OCI-LY3 (cell line): ENCODE measurements around the gene LRP1B.

Source experiments
- H2AFZ ChIP-seq: fragments of 200-600, 300-600 bp; shearing (Covaris generic); 2 replicates; pipeline ENCODE4 v1.6.0; 2014; ENCODE audit warnings: antibody characterized with exemption, low read depth, low read length
- H3K27ac ChIP-seq: fragments of 200-600, 300-600 bp; sonication (generic); 2 replicates; pipeline ENCODE4 v1.5.1; 2014; ENCODE audit warnings: mild to moderate bottlenecking, low read length, moderate library complexity, mixed read lengths
- H3K27me3 ChIP-seq: fragments of 200-600, 300-600 bp; sonication (generic); 2 replicates; pipeline ENCODE4 v1.6.1; 2014; ENCODE audit warnings: low read depth, low read length, mixed read lengths
- H3K36me3 ChIP-seq: fragments of 200-600, 300-600 bp; sonication (generic); replicated peaks from 2 replicates; pipeline ENCODE3; 2014; ENCODE audit warnings: low read depth, low read length, mixed read lengths
- H3K4me1 ChIP-seq: fragments of 300-600, 200-600 bp; sonication (generic); 2 replicates; pipeline ENCODE4 v1.6.1; 2014; ENCODE audit warnings: low read length, mixed read lengths
- H3K4me2 ChIP-seq: fragments of 200-600, 300-600 bp; sonication (generic); 2 replicates; pipeline ENCODE4 v1.6.1; 2014; ENCODE audit warnings: low read length, mixed read lengths
- H3K4me3 ChIP-seq: fragments of 300-600, 200-600 bp; sonication (generic); 2 replicates; pipeline ENCODE4 v1.5.1; 2014; ENCODE audit warnings: antibody characterized with exemption, mild to moderate bottlenecking, low read length, moderate library complexity
- H3K79me2 ChIP-seq: fragments of 300-600, 200-600 bp; shearing (Covaris generic); 2 replicates; pipeline ENCODE4 v1.6.1; 2014; ENCODE audit warnings: mild to moderate bottlenecking, low read length, mixed read lengths
- H3K9ac ChIP-seq: fragments of 300-600, 200-600 bp; shearing (Covaris generic); 2 replicates; pipeline ENCODE4 v1.6.0; 2014; ENCODE audit warnings: mild to moderate bottlenecking, low read length, moderate library complexity
- H3K9me3 ChIP-seq: fragments of 200-600, 300-600 bp; shearing (Covaris generic); 2 replicates; pipeline ENCODE4 v1.6.1; 2014; ENCODE audit warnings: low read length, mixed read lengths; ENCODE audit not compliant: insufficient read depth
- H4K20me1 ChIP-seq: fragments of 200-600, 300-600 bp; sonication (generic); 2 replicates; pipeline ENCODE4 v1.6.1; 2016; ENCODE audit warnings: low read length, mixed read lengths; ENCODE audit not compliant: insufficient read depth
- CTCF ChIP-seq: fragments of 200-600, 300-600 bp; sonication (generic); IDR thresholded peaks from 2 replicates; pipeline ENCODE4 v1.5.1; 2014; ENCODE audit warnings: antibody characterized with exemption, low read length, low read depth
- EZH2phosphoT487 ChIP-seq: fragments of 200-600 bp; shearing (Covaris generic); IDR thresholded peaks from 2 replicates; pipeline ENCODE4 v1.6.1; 2018; ENCODE audit warnings: antibody characterized with exemption, mixed run types, low read depth

The LRP1B gene

GRCh38 chr2:140639628-140640027, 1491.2 kb downstream of the LRP1B start:
- no peak overlapping the region for H3K9ac ChIP-seq
- no peaks in the 10 kb centered on the region for H4K20me1 ChIP-seq
- no peaks in the 10 kb centered on the region for H3K9me3 ChIP-seq
- H3K36me3 ChIP-seq = no peaks in the 10 kb centered on the region
- H3K27me3 ChIP-seq = no peaks in the 10 kb centered on the region
- no peak overlapping the region for H3K4me2 ChIP-seq
- peaks cover 17% of the 10 kb centered on the region for H3K4me1 ChIP-seq
- no peaks in the 10 kb centered on the region for H3K79me2 ChIP-seq
- no peak overlapping the region for H3K27ac ChIP-seq
- TF ChIP-seq CTCF (no peak), EZH2phosphoT487 (no peak)
- no peak overlapping the region for H2AFZ ChIP-seq
- H3K4me3 ChIP-seq = no peak overlapping the region

GRCh38 chr2:140630557-140630956, 1500.3 kb downstream of the LRP1B start:
- H3K9ac ChIP-seq = no peak overlapping the region
- H2AFZ ChIP-seq = no peak overlapping the region
- H3K4me1 ChIP-seq = no peaks in the 10 kb centered on the region
- TF ChIP-seq CTCF (no peak), EZH2phosphoT487 (no peak)
- no peaks in the 10 kb centered on the region for H4K20me1 ChIP-seq
- no peak overlapping the region for H3K4me3 ChIP-seq
- H3K4me2 ChIP-seq = no peak overlapping the region
- H3K79me2 ChIP-seq = no peaks in the 10 kb centered on the region
- H3K27ac ChIP-seq = no peak overlapping the region
- H3K36me3 ChIP-seq = no peaks in the 10 kb centered on the region
- no peaks in the 10 kb centered on the region for H3K27me3 ChIP-seq
- H3K9me3 ChIP-seq = no peaks in the 10 kb centered on the region

GRCh38 chr2:140627885-140628284, 1502.9 kb downstream of the LRP1B start:
- H3K4me2 ChIP-seq = no peak overlapping the region
- no peak overlapping the region for H3K27ac ChIP-seq
- H3K27me3 ChIP-seq = no peaks in the 10 kb centered on the region
- H3K9ac ChIP-seq = no peak overlapping the region
- H4K20me1 ChIP-seq = no peaks in the 10 kb centered on the region
- H3K4me1 ChIP-seq = peaks cover 3% of the 10 kb centered on the region
- TF ChIP-seq CTCF (no peak), EZH2phosphoT487 (no peak)
- no peaks in the 10 kb centered on the region for H3K9me3 ChIP-seq
- H3K79me2 ChIP-seq = no peaks in the 10 kb centered on the region
- H3K4me3 ChIP-seq = no peak overlapping the region
- no peak overlapping the region for H2AFZ ChIP-seq
- H3K36me3 ChIP-seq = no peaks in the 10 kb centered on the region

GRCh38 chr2:140627136-140627535, 1503.7 kb downstream of the LRP1B start:
- no peak overlapping the region for H3K4me3 ChIP-seq
- H3K9me3 ChIP-seq = no peaks in the 10 kb centered on the region
- no peaks in the 10 kb centered on the region for H3K27me3 ChIP-seq
- no peaks in the 10 kb centered on the region for H3K79me2 ChIP-seq
- H3K4me1 ChIP-seq = peaks cover 8% of the 10 kb centered on the region
- no peak overlapping the region for H3K27ac ChIP-seq
- H3K36me3 ChIP-seq = no peaks in the 10 kb centered on the region
- TF ChIP-seq EZH2phosphoT487 (no peak), CTCF (no peak)
- no peak overlapping the region for H3K4me2 ChIP-seq
- H2AFZ ChIP-seq = no peak overlapping the region
- H4K20me1 ChIP-seq = no peaks in the 10 kb centered on the region
- H3K9ac ChIP-seq = no peak overlapping the region
